H9 (cell line): ENCODE measurements around the gene SOX8. TPM values are rescaled to one million over a fixed set of nuclear protein-coding genes. Genes with fewer than 3 reads are reported as not detected.

Experiments used
- DNase-seq: peaks from one replicate; pipeline ENCODE4 v3.0.0-alpha.2; 2017
- H2AFZ ChIP-seq: one replicate; pipeline ENCODE4 v1.6.1; 2013; ENCODE audit warnings: mild to moderate bottlenecking, low read length, control low read depth, moderate library complexity
- H2AK5ac ChIP-seq: 2 replicates; pipeline ENCODE4 v1.6.1; 2013; ENCODE audit warnings: low read length, control low read depth, mixed read lengths; ENCODE audit not compliant: insufficient read length
- H2BK120ac ChIP-seq: one replicate; pipeline ENCODE4 v1.6.1; 2013; ENCODE audit warnings: low read depth, mild to moderate bottlenecking, low read length, control low read depth, inconsistent platforms; ENCODE audit not compliant: poor library complexity, severe bottlenecking
- H2BK12ac ChIP-seq: 2 replicates; pipeline ENCODE4 v1.6.1; 2013; ENCODE audit warnings: low read length, control low read depth, mixed read lengths, low read depth; ENCODE audit not compliant: insufficient read length
- H2BK15ac ChIP-seq: 2 replicates; pipeline ENCODE4 v1.6.1; 2013; ENCODE audit warnings: low read depth, low read length, control low read depth
- H2BK20ac ChIP-seq: one replicate; pipeline ENCODE4 v1.6.1; 2013; ENCODE audit warnings: low read depth, mild to moderate bottlenecking, low read length, control low read depth, inconsistent platforms; ENCODE audit not compliant: poor library complexity, severe bottlenecking
- H2BK5ac ChIP-seq: 2 replicates; pipeline ENCODE4 v1.6.1; 2013; ENCODE audit warnings: low read length, control low read depth, mixed read lengths; ENCODE audit not compliant: insufficient read length
- H3K14ac ChIP-seq: 2 replicates; pipeline ENCODE4 v1.6.1; 2013; ENCODE audit warnings: low read length, control low read depth; ENCODE audit not compliant: insufficient read depth
- H3K18ac ChIP-seq: 2 replicates; pipeline ENCODE4 v1.6.1; 2013; ENCODE audit warnings: low read depth, mild to moderate bottlenecking, mixed read lengths, low read length, control low read depth; ENCODE audit not compliant: insufficient read length
- H3K23ac ChIP-seq: 2 replicates; pipeline ENCODE4 v1.6.1; 2013; ENCODE audit warnings: low read length, control low read depth, mixed read lengths, low read depth; ENCODE audit not compliant: insufficient read length
- H3K23me2 ChIP-seq: 2 replicates; pipeline ENCODE4 v1.6.1; 2013; ENCODE audit warnings: low read depth, mild to moderate bottlenecking, mixed read lengths, low read length, control low read depth; ENCODE audit not compliant: insufficient read length, poor library complexity, severe bottlenecking
- H3K27ac ChIP-seq: 2 replicates; pipeline ENCODE4 v1.5.1; 2013; ENCODE audit warnings: low read length, control low read depth, mixed read lengths, low read depth; ENCODE audit not compliant: insufficient read length
- H3K27me3 ChIP-seq: 2 replicates; pipeline ENCODE4 v1.6.1; 2013; ENCODE audit warnings: low read length, control low read depth, inconsistent platforms; ENCODE audit not compliant: insufficient read depth
- H3K4ac ChIP-seq: 2 replicates; pipeline ENCODE4 v1.6.1; 2013; ENCODE audit warnings: low read depth, mild to moderate bottlenecking, control low read depth, inconsistent platforms, low read length, moderate library complexity
- H3K4me1 ChIP-seq: 2 replicates; pipeline ENCODE4 v1.6.1; 2013; ENCODE audit warnings: low read length, control low read depth, inconsistent platforms; ENCODE audit not compliant: insufficient read depth
- H3K4me2 ChIP-seq: 2 replicates; pipeline ENCODE4 v1.6.1; 2013; ENCODE audit warnings: low read length, control low read depth, mixed read lengths; ENCODE audit not compliant: insufficient read length, insufficient read depth
- H3K56ac ChIP-seq: 2 replicates; pipeline ENCODE4 v1.6.1; 2013; ENCODE audit warnings: low read depth, mild to moderate bottlenecking, mixed read lengths, low read length, control low read depth; ENCODE audit not compliant: insufficient read length
- H3K79me1 ChIP-seq: 2 replicates; pipeline ENCODE4 v1.6.1; 2013; ENCODE audit warnings: low read depth, mild to moderate bottlenecking, moderate library complexity, low read length, control low read depth, inconsistent platforms; ENCODE audit not compliant: insufficient read depth, poor library complexity, severe bottlenecking
- H3K79me2 ChIP-seq: 2 replicates; pipeline ENCODE4 v1.6.1; 2013; ENCODE audit warnings: low read length, control low read depth, inconsistent platforms; ENCODE audit not compliant: insufficient read depth
- H3K9ac ChIP-seq: 2 replicates; pipeline ENCODE4 v1.6.1; 2013; ENCODE audit warnings: low read length, control low read depth, mixed read lengths; ENCODE audit not compliant: insufficient read length; ENCODE audit errors: extremely low read depth
- H3K9me3 ChIP-seq: one replicate; pipeline ENCODE4 v1.6.1; 2013; ENCODE audit warnings: low read depth, low read length, inconsistent platforms; ENCODE audit not compliant: control insufficient read depth
- H3T11ph ChIP-seq: one replicate; pipeline ENCODE4 v1.6.1; 2013; ENCODE audit warnings: mild to moderate bottlenecking, low read length, control low read depth, inconsistent platforms
- H4K20me1 ChIP-seq: one replicate; pipeline ENCODE4 v1.6.1; 2013; ENCODE audit not compliant: control insufficient read depth, insufficient read length, insufficient read depth
- H4K5ac ChIP-seq: 2 replicates; pipeline ENCODE4 v1.6.1; 2013; ENCODE audit warnings: low read depth, mild to moderate bottlenecking, mixed read lengths, low read length, control low read depth; ENCODE audit not compliant: insufficient read length
- H4K8ac ChIP-seq: replicated peaks from 2 replicates; pipeline ENCODE4 v1.6.1; 2013; ENCODE audit warnings: low read length, control low read depth, mixed read lengths, low read depth; ENCODE audit not compliant: insufficient read length
- H4K91ac ChIP-seq: 2 replicates; pipeline ENCODE4 v1.6.1; 2013; ENCODE audit warnings: low read depth, mild to moderate bottlenecking, moderate library complexity, mixed read lengths, low read length, control low read depth; ENCODE audit not compliant: insufficient read length
- H3K27ac Mint-ChIP-seq, 3 experiments: 2 replicates in 2 of 3; 3 replicates in 1 of 3; pipeline ENCODE4 v1.8.0; 2020 to 2021; ENCODE audit warnings: mixed read lengths in 3 of 3, mild to moderate bottlenecking in 1 of 3, moderate library complexity in 1 of 3
- H3K27me3 Mint-ChIP-seq: 2 replicates; pipeline ENCODE4 v1.8.0; 2021; ENCODE audit warnings: low read depth, mild to moderate bottlenecking, moderate library complexity, mixed read lengths
- H3K36me3 Mint-ChIP-seq, 3 experiments: 2 replicates in 2 of 3; 3 replicates in 1 of 3; pipeline ENCODE4 v1.8.0; 2020 to 2021; ENCODE audit warnings: low read depth in 3 of 3, mixed read lengths in 3 of 3; ENCODE audit not compliant: insufficient read depth in 1 of 3
- H3K4me1 Mint-ChIP-seq, 2 experiments: 2 replicates each; pipeline ENCODE4 v1.8.0; 2020; ENCODE audit warnings: mixed read lengths in 2 of 2
- H3K4me3 Mint-ChIP-seq, 2 experiments: 2 replicates in 1 of 2; 3 replicates in 1 of 2; pipeline ENCODE4 v1.8.0; 2020 to 2021; ENCODE audit warnings: mild to moderate bottlenecking in 2 of 2, mixed read lengths in 2 of 2, moderate library complexity in 1 of 2
- H3K9me3 Mint-ChIP-seq, 2 experiments: 2 replicates in 1 of 2; 3 replicates in 1 of 2; pipeline ENCODE4 v1.8.0; 2020; ENCODE audit warnings: mild to moderate bottlenecking in 2 of 2, mixed read lengths in 2 of 2, moderate library complexity in 1 of 2
- WGBS: extraction: QIAGEN DNeasy Blood & Tissue Kit; methylation state at CpG from one replicate; pipeline ENCODE4 v1.1.7; 2013; ENCODE audit warnings: missing lambda C conversion rate, low lambda C conversion rate, mixed read lengths; ENCODE audit not compliant: insufficient read length; ENCODE audit errors: extremely low coverage; 5-methylcytosine and 5-hydroxymethylcytosine counted together
- total RNA-seq: library from RNA; stranded (reverse); gene quantifications from 2 replicates; pipeline ENCODE4 v1.2.1, GENCODE V29; 2021
- TF ChIP-seq, protein P1 (sequence below): fragments of 200-600 bp; sonication (generic); conservative IDR thresholded peaks from 3 replicates; pipeline ENCODE4 v1.8.0; 2021; ENCODE audit warnings: antibody characterized with exemption, mild to moderate bottlenecking

SOX8 gene
- total RNA-seq, 1 experiment from 2014 or later = 8.9 TPM

GRCh38 chr16:939941-940340 lies 41.6 kb upstream of the SOX8 start:
- H4K91ac ChIP-seq = no peak overlapping the region
- H2BK5ac ChIP-seq = no peak overlapping the region
- H2BK20ac ChIP-seq = no peak overlapping the region
- no peak overlapping the region for H2BK120ac ChIP-seq
- DNase-seq = no peak
- H3K79me1 ChIP-seq = no peaks in the 10 kb centered on the region
- no peak overlapping the region for H4K5ac ChIP-seq
- Mint-ChIP-seq H3K4me3 (no peak overlapping the region), H3K9me3 (peaks cover 24 to 28% of the 10 kb centered on the region in 2 experiments), H3K27me3 (peaks cover 3% of the 10 kb centered on the region), H3K27ac (no peak overlapping the region), H3K36me3 (peaks cover 12 to 24% (median 17%) of the 10 kb centered on the region in 3 experiments; a peak in 5 of 7 replicates), H3K4me1 (no peaks in the 10 kb centered on the region)
- H4K8ac ChIP-seq = no peak overlapping the region
- H2AK5ac ChIP-seq = no peak overlapping the region
- TF ChIP-seq, protein P1, sequence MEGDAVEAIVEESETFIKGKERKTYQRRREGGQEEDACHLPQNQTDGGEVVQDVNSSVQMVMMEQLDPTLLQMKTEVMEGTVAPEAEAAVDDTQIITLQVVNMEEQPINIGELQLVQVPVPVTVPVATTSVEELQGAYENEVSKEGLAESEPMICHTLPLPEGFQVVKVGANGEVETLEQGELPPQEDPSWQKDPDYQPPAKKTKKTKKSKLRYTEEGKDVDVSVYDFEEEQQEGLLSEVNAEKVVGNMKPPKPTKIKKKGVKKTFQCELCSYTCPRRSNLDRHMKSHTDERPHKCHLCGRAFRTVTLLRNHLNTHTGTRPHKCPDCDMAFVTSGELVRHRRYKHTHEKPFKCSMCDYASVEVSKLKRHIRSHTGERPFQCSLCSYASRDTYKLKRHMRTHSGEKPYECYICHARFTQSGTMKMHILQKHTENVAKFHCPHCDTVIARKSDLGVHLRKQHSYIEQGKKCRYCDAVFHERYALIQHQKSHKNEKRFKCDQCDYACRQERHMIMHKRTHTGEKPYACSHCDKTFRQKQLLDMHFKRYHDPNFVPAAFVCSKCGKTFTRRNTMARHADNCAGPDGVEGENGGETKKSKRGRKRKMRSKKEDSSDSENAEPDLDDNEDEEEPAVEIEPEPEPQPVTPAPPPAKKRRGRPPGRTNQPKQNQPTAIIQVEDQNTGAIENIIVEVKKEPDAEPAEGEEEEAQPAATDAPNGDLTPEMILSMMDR = no peak
- no peak overlapping the region for H3K4me2 ChIP-seq
- no peaks in the 10 kb centered on the region for H4K20me1 ChIP-seq
- H3K4ac ChIP-seq = no peak overlapping the region
- H2BK15ac ChIP-seq = no peak overlapping the region
- H3K9me3 ChIP-seq = no peaks in the 10 kb centered on the region
- no peak overlapping the region for H3K14ac ChIP-seq
- H3K23me2 ChIP-seq = no peaks in the 10 kb centered on the region
- no peak overlapping the region for H3K56ac ChIP-seq
- H3K79me2 ChIP-seq = no peaks in the 10 kb centered on the region
- no CpG with 5 or more reads among the region's 17 CpGs for WGBS
- no peak overlapping the region for H2AFZ ChIP-seq
- H3K4me1 ChIP-seq = no peaks in the 10 kb centered on the region
- H3K18ac ChIP-seq = no peak overlapping the region
- no peak overlapping the region for H3T11ph ChIP-seq
- no peak overlapping the region for H3K27ac ChIP-seq
- no peak overlapping the region for H3K23ac ChIP-seq
- no peak overlapping the region for H3K9ac ChIP-seq
- no peaks in the 10 kb centered on the region for H3K27me3 ChIP-seq
- no peak overlapping the region for H2BK12ac ChIP-seq
